A549 (cell line): ENCODE measurements around the gene GPBAR1. TPM values are rescaled to one million over a fixed set of nuclear protein-coding genes. Genes with fewer than 3 reads are reported as not detected.

Source experiments
- ATAC-seq, 2 experiments: fragments of 200-7000 bp in 1 of 2; fragments of >200 bp in 1 of 2; cut with Nextera tagmentation in 1 of 2; cut with Tn5 transposase in 1 of 2; 3 replicates each; pipeline versions ENCODE4 v1.8.0 to v1.9.1; 2018 to 2020; ENCODE audit warnings: mild to moderate bottlenecking in 1 of 2, moderate library complexity in 1 of 2
- CTCF ChIA-PET: fragments of 300-600 bp; sonication (Branson Sonifier 250); formaldehyde crosslinking; extraction: SDS; loops from one replicate; lab custom pipeline; 2021; ENCODE audit warnings: antibody characterized with exemption, inconsistent platforms; lab: Yijun Ruan, JAX
- POLR2A ChIA-PET: fragments of 350-600 bp; formaldehyde crosslinking; extraction: SDS; loops from one replicate; lab custom pipeline; 2021; ENCODE audit warnings: antibody characterized with exemption, inconsistent platforms; lab: Yijun Ruan, JAX
- DNase-seq, 2 experiments: peaks; one replicate each; pipeline versions ENCODE4 v3.0.0 to v3.0.0-alpha.2; 2011 to 2016; ENCODE audit warnings: low read depth in 1 of 2, low spot score in 1 of 2
- FAIRE-seq: peaks from 2 replicates; lab custom pipeline; 2011; peaks lifted over from hg19 to GRCh38; lab: Jason Lieb, UNC
- H3K27ac ChIP-seq, 2 experiments: fragments of >200 bp; sonication (Bioruptor Twin); formaldehyde crosslinking; 3 replicates each; pipeline ENCODE4 v1.5.1; 2016 to 2017
- H3K4me1 ChIP-seq: fragments of >200 bp; sonication (Bioruptor Twin); formaldehyde crosslinking; 3 replicates; pipeline ENCODE4 v1.6.1; 2016
- H3K4me2 ChIP-seq: fragments of >200 bp; sonication (Bioruptor Twin); formaldehyde crosslinking; 3 replicates; pipeline ENCODE4 v1.6.1; 2016
- H3K4me3 ChIP-seq: fragments of >200 bp; sonication (Bioruptor Twin); formaldehyde crosslinking; 3 replicates; pipeline ENCODE4 v1.5.1; 2016
- H3K9me3 ChIP-seq: fragments of >200 bp; sonication (Bioruptor Twin); formaldehyde crosslinking; 3 replicates; pipeline ENCODE4 v1.6.1; 2016
- CBX8 ChIP-seq: fragments of 200-600 bp; sonication (generic); IDR thresholded peaks from 2 replicates; pipeline ENCODE4 v1.6.1; 2016
- CEBPB ChIP-seq, 2 experiments: fragments of >200 bp in 1 of 2; sonication (Bioruptor Twin) in 1 of 2; formaldehyde crosslinking in 1 of 2; IDR thresholded peaks; 2 replicates each; pipeline ENCODE4 v1.6.1; 2012 to 2016
- EHMT2 ChIP-seq: fragments of 200-600 bp; sonication (generic); IDR thresholded peaks from 2 replicates; pipeline ENCODE4 v1.6.1; 2016; ENCODE audit warnings: antibody characterized with exemption, low read depth, mild to moderate bottlenecking, moderate library complexity
- EP300 ChIP-seq, 2 experiments: fragments of >200 bp; sonication (Bioruptor Twin); formaldehyde crosslinking; IDR thresholded peaks; 2 replicates in 1 of 2; 3 replicates in 1 of 2; pipeline ENCODE4 v1.6.1; 2016 to 2017
- ESRRA ChIP-seq: fragments of 150-350 bp; IDR thresholded peaks from 2 replicates; pipeline ENCODE4 v1.6.1; 2014; ENCODE audit warnings: mild to moderate bottlenecking, low read length, borderline replicate concordance
- FOSL2 ChIP-seq, 2 experiments: fragments of 450-650 bp in 1 of 2; fragments of >200 bp in 1 of 2; sonication (Bioruptor Twin) in 1 of 2; formaldehyde crosslinking; IDR thresholded peaks; 2 replicates each; pipeline versions ENCODE4 v1.5.0 to v1.6.1; 2016 to 2020; ENCODE audit warnings: mild to moderate bottlenecking in 1 of 2, moderate library complexity in 1 of 2
- HOXB13 ChIP-seq: fragments of 250-450 bp; sonication (Bioruptor Pico); IDR thresholded peaks from 2 replicates; pipeline ENCODE4 v1.5.0; 2020; ENCODE audit warnings: low read depth, mild to moderate bottlenecking, moderate library complexity
- HOXB5 ChIP-seq: fragments of 250-450 bp; sonication (Bioruptor Pico); IDR thresholded peaks from 2 replicates; pipeline ENCODE4 v1.5.0; 2020; ENCODE audit warnings: mild to moderate bottlenecking, moderate library complexity
- JUN ChIP-seq, 2 experiments: fragments of >200 bp; sonication (Bioruptor Twin); formaldehyde crosslinking; IDR thresholded peaks; 2 replicates in 1 of 2; 3 replicates in 1 of 2; pipeline ENCODE4 v1.6.1; 2016 to 2017
- KDM5A ChIP-seq: fragments of 200-600 bp; sonication (generic); IDR thresholded peaks from 2 replicates; pipeline ENCODE4 v1.6.1; 2016; ENCODE audit warnings: antibody characterized with exemption, mild to moderate bottlenecking
- MAFK ChIP-seq: fragments of 450-650 bp; IDR thresholded peaks from 2 replicates; pipeline ENCODE4 v1.6.1; 2014; ENCODE audit not compliant: partially characterized antibody
- MAZ ChIP-seq: fragments of 150-350 bp; IDR thresholded peaks from 2 replicates; pipeline ENCODE4 v1.6.1; 2014; ENCODE audit warnings: antibody characterized with exemption, low read depth, low read length, borderline replicate concordance
- NFE2L2 ChIP-seq: fragments of 150-350 bp; conservative IDR thresholded peaks from 2 replicates; pipeline ENCODE4 v1.6.1; 2014; ENCODE audit warnings: low read length
- NPAS2 ChIP-seq: fragments of 250-450 bp; sonication (Bioruptor Pico); IDR thresholded peaks from 2 replicates; pipeline ENCODE4 v1.8.0; 2022; ENCODE audit warnings: mild to moderate bottlenecking, moderate library complexity, borderline replicate concordance
- NR3C1 ChIP-seq: fragments of >200 bp; sonication (Bioruptor Twin); formaldehyde crosslinking; IDR thresholded peaks from 3 replicates; pipeline ENCODE4 v1.6.1; 2017
- PBX3 ChIP-seq: IDR thresholded peaks from 2 replicates; pipeline ENCODE4 v1.6.1; 2012
- POLR2A ChIP-seq: IDR thresholded peaks from 2 replicates; pipeline ENCODE4 v1.6.1; 2012; ENCODE audit warnings: mild to moderate bottlenecking, low read length
- POLR2AphosphoS2 ChIP-seq: conservative IDR thresholded peaks from 2 replicates; pipeline ENCODE4 v1.6.1; 2012; ENCODE audit warnings: low read length, improper control_type of control experiment, inconsistent platforms
- REST ChIP-seq: fragments of 200-600 bp; sonication (generic); IDR thresholded peaks from 2 replicates; pipeline ENCODE4 v1.6.1; 2016; ENCODE audit warnings: antibody characterized with exemption, mild to moderate bottlenecking, moderate library complexity
- TFCP2L1 ChIP-seq: fragments of 250-450 bp; sonication (Bioruptor Pico); IDR thresholded peaks from 2 replicates; pipeline ENCODE4 v1.5.0; 2021; ENCODE audit warnings: mild to moderate bottlenecking
- WGBS: methylation state at CpG from one replicate; pipeline ENCODE4 v1.1.6; 2017; ENCODE audit errors: missing lambda C conversion rate; 5-methylcytosine and 5-hydroxymethylcytosine counted together
- polyA plus RNA-seq, 4 experiments: library from polyadenylated mRNA; depleted of rRNA in 3 of 4; stranded (reverse); fragments of >200 nt; fragmentation: RNase III in 1 of 4; extraction: RNeasy Plus Mini Kit Qiagen cat#74134 plus additional on column Dnase treatment in 1 of 4; gene quantifications; 2 replicates in 3 of 4; 3 replicates in 1 of 4; pipeline ENCODE4 v1.2.3, GENCODE V29; 2011 to 2017
- TF ChIP-seq, protein P1 (sequence below): fragments of 250-450 bp; sonication (Bioruptor Pico); IDR thresholded peaks from 2 replicates; pipeline ENCODE4 v1.5.0; 2020; ENCODE audit warnings: low read depth, mild to moderate bottlenecking, moderate library complexity
- TF ChIP-seq, protein P2 (sequence below): fragments of 150-350 bp; IDR thresholded peaks from 2 replicates; pipeline ENCODE4 v1.6.1; 2014; ENCODE audit warnings: low read depth, mild to moderate bottlenecking, low read length

GPBAR1 gene
- polyA plus RNA-seq, 2 of the 4 experiments (the other 2 are of a cell fraction), result 0.06 to 0.12 TPM

DNA sequence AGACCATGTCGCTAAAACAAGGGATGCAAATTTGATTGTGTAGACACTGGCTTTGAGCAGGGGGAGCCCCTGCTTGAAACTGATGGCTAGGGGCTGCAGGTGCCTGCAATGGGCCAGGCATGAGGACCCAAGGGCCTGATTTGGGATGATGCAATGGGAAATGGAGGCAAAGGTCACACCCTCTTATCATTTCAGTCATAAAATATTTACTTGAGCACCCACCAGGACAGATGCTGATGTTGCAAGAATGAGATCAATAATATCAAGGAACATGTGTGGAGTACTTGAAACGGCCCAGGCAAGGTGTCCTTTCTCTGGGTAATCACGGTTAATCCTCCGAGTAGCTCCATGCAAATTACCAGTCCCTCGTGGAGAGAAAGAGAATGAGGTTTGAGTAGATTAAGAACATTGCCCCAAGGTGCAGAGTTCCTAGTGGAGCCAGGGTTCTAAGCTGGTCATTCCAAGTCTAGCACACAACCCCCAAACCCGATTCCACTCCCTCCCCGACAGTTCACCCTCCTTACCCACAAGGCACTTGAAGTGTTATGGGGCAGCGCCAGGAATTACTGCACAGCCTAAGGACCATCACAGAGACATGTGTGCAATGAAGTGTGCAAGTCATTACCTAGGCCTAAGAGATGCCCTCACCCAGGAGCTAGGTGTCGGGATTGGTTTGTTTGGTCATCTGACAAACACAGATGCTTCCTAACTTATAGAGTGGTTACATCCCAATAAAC is 45.5 kb downstream of the GPBAR1 start (continued):
- no peak for TF ChIP-seq JUN (IDR thresholded peaks at IDR 0.05)
- no peak for TF ChIP-seq POLR2AphosphoS2
- TF ChIP-seq CEBPB (IDR thresholded peaks at IDR 0.05), result no peak
- no peak for TF ChIP-seq POLR2A
- TF ChIP-seq MAZ, result no peak
- TF ChIP-seq EP300 (IDR thresholded peaks at IDR 0.05), result no peak
- no peak for TF ChIP-seq PBX3
- TF ChIP-seq ESRRA, result no peak
- TF ChIP-seq KDM5A, result no peak

DNA sequence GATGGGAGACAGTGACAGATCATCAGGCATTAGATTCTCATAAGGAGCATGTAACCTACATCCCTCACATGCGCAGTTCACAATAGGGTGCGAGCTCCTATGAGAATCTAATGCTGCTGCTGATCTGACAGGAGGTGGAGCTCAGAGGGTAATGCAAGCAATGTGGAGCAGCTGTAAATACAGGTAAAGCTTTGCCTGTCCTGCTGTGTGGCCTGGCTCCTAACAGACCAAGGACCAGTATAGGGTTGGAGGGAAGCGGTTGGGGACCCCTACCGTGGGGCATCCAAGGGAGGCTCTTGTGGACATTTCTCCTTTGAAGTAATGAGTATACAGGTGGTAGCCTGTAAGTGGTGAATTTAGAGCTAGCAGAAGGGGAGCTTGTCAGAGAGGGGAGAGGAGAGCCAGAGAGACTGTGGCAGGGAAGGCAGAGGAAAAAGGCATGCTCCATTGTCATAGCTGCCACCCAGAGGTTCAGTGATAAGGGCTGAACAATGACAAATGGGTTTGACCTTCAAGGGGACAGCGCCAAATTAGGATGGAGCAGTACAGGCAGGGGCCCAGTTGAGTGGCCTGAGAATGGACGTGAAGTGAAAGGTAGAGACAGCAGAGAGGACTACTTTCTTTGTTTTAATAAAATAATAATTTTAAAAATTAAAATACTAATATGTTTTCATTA is 46.7 kb downstream of the GPBAR1 start:
- H3K4me1 ChIP-seq, result peaks cover 9% of the 10 kb centered on the region; the same call in 2 of the 3 replicates
- 72% methylated on average over 6 of the region's 6 CpGs for WGBS
- ATAC-seq (no peak), FAIRE-seq (no peak), DNase-seq (no peak)
- ChIA-PET POLR2A (interaction anchor here (0.5 kb wide), 1 partner anchor 81 kb away, joined by 3 read pairs; no protein-coding TSS in a partner anchor), CTCF (interaction anchor here (0.9 to 3.0 kb wide), 8 partner anchors 15 to 89 kb away, joined by 3 to 19 read pairs (median 4); partner anchors contain the start of genes CATIP and TMBIM1)
- no peaks in the 10 kb centered on the region for H3K9me3 ChIP-seq
- TF ChIP-seq EHMT2 (no peak), HOXB5 (CRISPR knock-in tag) (no peak), JUN (IDR thresholded peaks at IDR 0.05) (no peak), TFCP2L1 (CRISPR knock-in tag) (no peak), NFE2L2 (no peak), CBX8 (no peak), NPAS2 (CRISPR knock-in tag) (no peak), REST (no peak), FOSL2 (IDR thresholded peaks at IDR 0.05) (no peak), FOSL2 (CRISPR knock-in tag; IDR thresholded peaks at IDR 0.05) (no peak), MAFK (no peak), HOXB13 (CRISPR knock-in tag) (no peak), KDM5A (no peak), EP300 (IDR thresholded peaks at IDR 0.05) (no peak), NR3C1 (no peak)
- TF ChIP-seq, protein P1, sequence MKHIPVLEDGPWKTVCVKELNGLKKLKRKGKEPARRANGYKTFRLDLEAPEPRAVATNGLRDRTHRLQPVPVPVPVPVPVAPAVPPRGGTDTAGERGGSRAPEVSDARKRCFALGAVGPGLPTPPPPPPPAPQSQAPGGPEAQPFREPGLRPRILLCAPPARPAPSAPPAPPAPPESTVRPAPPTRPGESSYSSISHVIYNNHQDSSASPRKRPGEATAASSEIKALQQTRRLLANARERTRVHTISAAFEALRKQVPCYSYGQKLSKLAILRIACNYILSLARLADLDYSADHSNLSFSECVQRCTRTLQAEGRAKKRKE (CRISPR knock-in tag), result no peak
- TF ChIP-seq, protein P2, sequence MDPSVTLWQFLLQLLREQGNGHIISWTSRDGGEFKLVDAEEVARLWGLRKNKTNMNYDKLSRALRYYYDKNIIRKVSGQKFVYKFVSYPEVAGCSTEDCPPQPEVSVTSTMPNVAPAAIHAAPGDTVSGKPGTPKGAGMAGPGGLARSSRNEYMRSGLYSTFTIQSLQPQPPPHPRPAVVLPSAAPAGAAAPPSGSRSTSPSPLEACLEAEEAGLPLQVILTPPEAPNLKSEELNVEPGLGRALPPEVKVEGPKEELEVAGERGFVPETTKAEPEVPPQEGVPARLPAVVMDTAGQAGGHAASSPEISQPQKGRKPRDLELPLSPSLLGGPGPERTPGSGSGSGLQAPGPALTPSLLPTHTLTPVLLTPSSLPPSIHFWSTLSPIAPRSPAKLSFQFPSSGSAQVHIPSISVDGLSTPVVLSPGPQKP, result no peak
- H3K4me2 ChIP-seq, result no peak overlapping the region
- no peak overlapping the region for H3K4me3 ChIP-seq
- H3K27ac ChIP-seq, result no peak overlapping the region
